ENCODE results near the gene CHRM1. TPM values are rescaled to one million over a fixed set of nuclear protein-coding genes. Genes with fewer than 3 reads are reported as not detected.
A peak's percentile ranks its signal among the peaks of the same experiment; 100 is the strongest.
"Not testable (repeated sequence)": the region's sequence is repeated elsewhere in the genome, so short reads cannot be mapped to it uniquely, and the experiment has no call there.

The CHRM1 gene
- total RNA-seq, 1 experiment from 2014 or later, result 0.18 TPM

DNA sequence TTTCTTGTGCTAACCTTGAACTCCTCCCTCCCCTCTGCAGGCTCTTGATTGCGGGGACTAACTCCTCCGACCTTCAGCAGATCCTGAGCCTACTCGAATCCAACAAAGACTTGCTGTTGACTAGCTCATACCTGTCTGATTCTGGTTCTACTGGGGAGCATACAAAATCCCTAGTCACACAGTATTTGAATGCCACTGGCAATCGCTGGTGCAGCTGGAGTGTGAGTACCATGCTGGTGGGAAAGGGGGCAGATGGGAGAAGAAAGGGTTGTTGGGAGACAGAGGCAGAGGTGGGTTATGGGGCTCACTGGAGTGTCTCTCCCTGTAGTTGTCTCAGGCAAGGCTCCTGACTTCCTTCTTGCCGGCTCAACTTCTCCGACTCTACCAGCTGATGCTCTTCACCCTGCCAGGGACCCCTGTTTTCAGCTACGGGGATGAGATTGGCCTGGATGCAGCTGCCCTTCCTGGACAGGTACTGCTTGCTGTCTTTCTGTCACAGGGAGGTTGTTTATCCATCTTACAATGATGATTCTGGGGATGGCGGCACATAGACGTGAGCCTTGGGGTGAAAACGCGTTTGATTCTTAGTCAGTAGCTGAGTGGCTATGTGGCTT lies 35.9 kb downstream of the CHRM1 start:
- DNase-seq (ENCODE audit: low read depth, low spot score), result no peak
- in situ Hi-C loops (cut with HindIII; ENCODE audit: low pct_unique_long_range_greater_than_20kb, low sequenced_read_pairs), result no loop called here

DNA sequence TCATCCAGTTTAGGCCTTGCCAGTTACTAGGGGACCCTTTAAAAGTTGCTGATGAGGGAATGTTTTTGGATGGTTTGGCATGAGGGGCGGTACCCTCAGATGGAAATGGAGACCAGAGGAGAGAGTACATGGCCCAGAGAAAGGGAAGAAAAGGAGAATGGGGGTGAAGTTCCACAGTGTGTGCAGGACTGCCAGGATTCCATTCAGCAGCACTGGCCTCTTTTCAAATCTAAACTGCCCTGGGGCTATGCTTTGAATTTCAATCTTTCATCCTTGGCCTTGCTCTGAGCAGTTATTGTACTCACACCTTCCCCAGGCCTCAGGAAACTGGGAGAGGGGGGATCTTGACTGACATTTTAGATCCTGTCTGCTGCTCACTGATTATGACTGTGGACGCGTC lies 37.5 kb downstream of the CHRM1 start:
- peak; percentile 41 for DNase-seq (ENCODE audit: low read depth, low spot score)
- in situ Hi-C loops (cut with HindIII; ENCODE audit: low pct_unique_long_range_greater_than_20kb, low sequenced_read_pairs), result no loop called here

DNA sequence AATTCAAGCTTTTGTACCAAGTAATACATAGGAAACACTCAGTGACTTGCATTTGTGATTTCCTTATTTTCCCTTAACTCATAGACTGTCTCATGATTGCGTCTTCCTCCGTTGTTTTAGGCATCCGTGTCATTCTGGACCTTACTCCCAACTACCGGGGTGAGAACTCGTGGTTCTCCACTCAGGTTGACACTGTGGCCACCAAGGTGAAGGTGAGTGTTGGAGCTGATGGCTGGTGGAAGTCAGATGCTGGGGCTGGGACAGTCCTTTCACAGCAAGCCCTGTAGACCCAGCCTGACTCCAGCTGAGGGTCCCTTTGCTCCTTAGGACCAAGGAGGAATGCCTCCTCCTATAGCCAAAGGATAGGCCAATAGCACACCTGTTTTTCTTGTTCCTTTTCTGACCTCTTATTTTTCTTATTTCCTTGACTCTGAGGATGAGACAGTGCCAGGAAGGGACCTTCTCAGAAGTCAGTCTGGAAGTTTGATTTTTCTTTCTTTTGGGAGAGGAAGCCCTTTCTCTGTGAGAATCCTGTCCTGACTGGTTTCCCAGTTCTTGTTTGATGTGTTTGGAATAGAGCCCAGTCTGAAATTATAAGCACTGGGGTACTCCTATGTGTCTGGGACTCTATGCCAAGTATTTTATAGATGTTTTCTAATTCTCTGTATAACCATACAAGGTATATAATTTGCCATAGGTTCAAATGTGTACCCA lies 38.2 kb downstream of the CHRM1 start:
- DNase-seq (ENCODE audit: low read depth, low spot score), result no peak
- in situ Hi-C loops (cut with HindIII; ENCODE audit: low pct_unique_long_range_greater_than_20kb, low sequenced_read_pairs), result no loop called here

DNA sequence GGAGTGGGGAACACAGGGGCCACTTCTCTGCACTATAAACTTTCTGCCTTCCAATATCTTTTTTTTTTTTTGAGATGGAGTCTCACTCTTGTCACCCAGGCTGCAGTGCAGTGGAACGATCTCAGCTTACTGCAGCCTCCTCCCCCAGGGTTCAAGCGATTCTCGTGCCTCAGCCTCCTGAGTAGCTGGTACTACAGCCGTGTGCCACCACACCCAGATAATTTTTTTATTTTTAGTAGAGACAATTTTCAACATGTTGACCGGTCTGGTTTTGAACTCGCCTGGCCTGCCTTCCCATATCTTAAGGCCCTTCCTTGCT lies 38.8 kb downstream of the CHRM1 start:
- in situ Hi-C loops (cut with HindIII; ENCODE audit: low pct_unique_long_range_greater_than_20kb, low sequenced_read_pairs), result no loop called here

DNA sequence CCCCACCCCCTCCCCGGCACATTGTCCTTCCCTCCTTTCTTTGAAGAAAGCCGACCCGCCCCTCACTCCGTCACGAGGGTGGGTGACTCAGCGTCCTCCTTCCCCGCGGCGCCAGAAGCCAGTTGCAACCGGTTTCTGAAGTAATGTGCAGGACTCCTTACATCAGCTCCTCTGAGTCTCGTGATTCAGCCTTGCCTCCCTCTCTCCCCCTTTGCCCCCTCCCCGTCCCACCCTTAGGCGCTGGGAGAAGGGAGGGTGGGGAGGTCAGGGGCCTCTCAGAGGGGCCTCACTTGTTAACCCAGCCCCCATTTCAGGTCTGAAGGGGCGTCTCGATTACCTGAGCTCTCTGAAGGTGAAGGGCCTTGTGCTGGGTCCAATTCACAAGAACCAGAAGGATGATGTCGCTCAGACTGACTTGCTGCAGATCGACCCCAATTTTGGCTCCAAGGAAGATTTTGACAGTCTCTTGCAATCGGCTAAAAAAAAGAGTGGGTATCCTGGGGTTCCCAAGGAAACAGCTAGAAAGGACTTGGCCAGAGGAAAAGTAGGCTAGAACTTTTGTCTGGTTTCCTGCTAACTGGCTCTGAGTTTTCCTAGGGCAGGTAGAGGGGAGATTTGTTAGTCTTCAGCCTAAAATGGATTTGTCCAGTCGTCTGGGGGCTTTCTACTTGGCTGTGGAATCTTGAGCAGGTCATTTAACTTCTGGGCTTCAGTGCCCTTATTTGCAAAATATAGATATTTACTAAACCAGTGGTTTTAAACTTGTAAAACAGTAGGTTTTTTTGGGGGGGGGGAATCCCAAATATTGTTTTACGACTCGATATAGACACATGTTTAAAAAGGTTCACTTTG lies 39.4 kb downstream of the CHRM1 start:
- in situ Hi-C loops (cut with HindIII; ENCODE audit: low pct_unique_long_range_greater_than_20kb, low sequenced_read_pairs), result no loop called here

More for the DNA sequence above, 38.8 kb downstream of the CHRM1 start:
- no peak for DNase-seq (ENCODE audit: low read depth, low spot score)

DNA sequence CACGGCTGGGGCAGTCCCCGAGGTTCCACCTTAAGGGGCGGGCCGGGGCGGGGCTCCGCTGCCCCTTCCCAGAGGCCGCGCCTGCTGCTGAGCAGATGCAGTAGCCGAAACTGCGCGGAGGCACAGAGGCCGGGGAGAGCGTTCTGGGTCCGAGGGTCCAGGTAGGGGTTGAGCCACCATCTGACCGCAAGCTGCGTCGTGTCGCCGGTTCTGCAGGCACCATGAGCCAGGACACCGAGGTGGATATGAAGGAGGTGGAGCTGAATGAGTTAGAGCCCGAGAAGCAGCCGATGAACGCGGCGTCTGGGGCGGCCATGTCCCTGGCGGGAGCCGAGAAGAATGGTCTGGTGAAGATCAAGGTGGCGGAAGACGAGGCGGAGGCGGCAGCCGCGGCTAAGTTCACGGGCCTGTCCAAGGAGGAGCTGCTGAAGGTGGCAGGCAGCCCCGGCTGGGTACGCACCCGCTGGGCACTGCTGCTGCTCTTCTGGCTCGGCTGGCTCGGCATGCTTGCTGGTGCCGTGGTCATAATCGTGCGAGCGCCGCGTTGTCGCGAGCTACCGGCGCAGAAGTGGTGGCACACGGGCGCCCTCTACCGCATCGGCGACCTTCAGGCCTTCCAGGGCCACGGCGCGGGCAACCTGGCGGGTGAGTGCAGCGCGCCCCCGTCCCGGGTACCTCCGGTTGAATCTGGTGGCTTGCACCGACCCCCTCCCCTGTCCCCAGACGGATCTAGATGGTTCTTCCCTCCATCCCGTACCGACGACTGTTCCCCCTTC lies 40.2 kb downstream of the CHRM1 start, which contains the start of gene SLC3A2:
SLC3A2 (plus strand) TSS at position 94 of the 776 bp plus-strand sequence; CDS start at position 222, 128 bp downstream.
- in situ Hi-C loops (cut with HindIII; ENCODE audit: low pct_unique_long_range_greater_than_20kb, low sequenced_read_pairs), result no loop called here
- DNase-seq (ENCODE audit: low read depth, low spot score), result peak; percentile 82

More for the DNA sequence above, 39.4 kb downstream of the CHRM1 start:
- peak; percentile 97 for DNase-seq (ENCODE audit: low read depth, low spot score)

DNA sequence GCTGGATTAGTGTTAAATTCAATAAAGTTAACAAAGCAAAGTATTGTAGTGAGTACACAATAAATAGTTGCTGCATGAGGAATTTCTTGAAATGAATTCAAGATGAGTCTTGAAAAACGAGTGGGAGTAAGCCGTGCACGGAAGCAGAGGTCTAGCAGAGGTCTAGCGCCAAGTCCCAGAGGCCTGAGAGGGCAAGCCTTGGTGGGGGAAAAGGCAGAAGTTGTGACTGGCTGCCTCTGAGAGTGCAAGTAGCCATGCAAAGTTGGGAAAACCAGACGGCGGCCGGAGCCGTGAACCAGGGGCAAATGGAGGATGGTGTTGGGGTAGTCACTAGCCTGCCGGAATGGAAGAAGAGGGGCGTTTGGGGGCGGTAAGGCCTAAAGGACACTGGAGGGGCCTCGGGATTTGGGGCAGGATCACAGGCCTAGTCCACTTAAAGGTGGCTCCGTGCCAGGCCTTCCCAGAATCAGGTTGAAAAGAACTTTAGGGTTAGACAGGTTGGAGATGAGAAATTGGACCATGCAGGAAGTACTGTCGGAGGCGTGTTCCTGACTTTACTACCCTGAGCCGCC lies 40.8 kb downstream of the CHRM1 start:
- peak; percentile 36 for DNase-seq (ENCODE audit: low read depth, low spot score)
- in situ Hi-C loops (cut with HindIII; ENCODE audit: low pct_unique_long_range_greater_than_20kb, low sequenced_read_pairs), result no loop called here

DNA sequence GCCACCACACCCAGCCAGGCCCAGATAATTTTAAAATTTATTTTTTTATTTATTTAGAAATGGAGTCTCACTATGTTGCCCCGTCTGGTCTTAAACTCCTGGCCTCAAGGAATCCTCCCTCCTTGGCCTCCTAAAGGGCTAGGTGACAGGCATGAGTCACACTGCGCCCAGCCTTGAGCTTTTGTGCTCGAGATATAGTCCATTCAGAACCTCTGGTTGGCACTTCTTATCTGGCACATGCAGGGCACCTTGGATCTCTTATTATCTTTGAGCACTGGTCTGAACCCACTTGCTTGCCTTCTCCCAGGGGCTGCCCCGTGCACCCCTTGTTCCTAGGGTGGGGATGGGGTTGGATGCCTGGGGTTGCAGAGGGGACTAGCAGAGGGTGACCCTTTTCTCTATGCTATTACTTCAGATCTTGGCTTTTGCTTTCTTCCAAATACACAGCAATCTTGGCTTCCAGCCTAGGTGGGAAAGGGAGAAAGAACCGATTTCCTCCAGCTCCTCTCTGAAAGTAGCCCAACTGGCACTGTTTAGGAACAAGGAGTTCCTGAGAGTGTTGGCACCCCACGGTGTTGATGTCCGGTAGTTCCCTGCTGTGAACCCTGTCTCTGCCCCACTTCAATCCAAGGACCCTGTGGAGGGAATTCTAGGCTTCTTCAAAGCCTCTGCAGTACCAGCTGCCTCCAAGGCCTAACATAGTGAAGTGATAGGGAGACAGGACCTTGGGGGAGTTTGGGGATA lies 41.8 kb downstream of the CHRM1 start:
- in situ Hi-C loops (cut with HindIII; ENCODE audit: low pct_unique_long_range_greater_than_20kb, low sequenced_read_pairs), result no loop called here
- DNase-seq (ENCODE audit: low read depth, low spot score), result no peak

DNA sequence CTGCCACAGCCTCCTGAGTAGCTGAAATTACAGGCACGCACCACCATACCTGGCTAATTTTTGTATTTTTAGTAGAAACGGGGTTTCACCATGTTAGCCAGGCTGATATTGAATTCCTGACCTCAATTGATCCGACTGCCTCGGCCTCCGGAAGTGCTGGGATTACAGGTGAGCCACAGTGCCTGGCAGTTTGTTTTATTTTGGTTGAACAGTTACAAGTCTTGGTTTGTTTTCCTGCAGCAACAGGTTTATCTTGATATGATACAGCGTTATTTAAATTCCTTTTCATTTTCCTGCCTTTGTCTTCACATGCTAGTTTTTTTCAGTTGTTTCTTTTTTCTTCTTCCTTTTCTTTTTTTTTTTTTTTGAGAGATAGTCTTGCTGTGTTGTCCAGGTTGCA lies 44.5 kb downstream of the CHRM1 start:
- DNase-seq (ENCODE audit: low read depth, low spot score), result no peak
- in situ Hi-C loops (cut with HindIII; ENCODE audit: low pct_unique_long_range_greater_than_20kb, low sequenced_read_pairs), result no loop called here

DNA sequence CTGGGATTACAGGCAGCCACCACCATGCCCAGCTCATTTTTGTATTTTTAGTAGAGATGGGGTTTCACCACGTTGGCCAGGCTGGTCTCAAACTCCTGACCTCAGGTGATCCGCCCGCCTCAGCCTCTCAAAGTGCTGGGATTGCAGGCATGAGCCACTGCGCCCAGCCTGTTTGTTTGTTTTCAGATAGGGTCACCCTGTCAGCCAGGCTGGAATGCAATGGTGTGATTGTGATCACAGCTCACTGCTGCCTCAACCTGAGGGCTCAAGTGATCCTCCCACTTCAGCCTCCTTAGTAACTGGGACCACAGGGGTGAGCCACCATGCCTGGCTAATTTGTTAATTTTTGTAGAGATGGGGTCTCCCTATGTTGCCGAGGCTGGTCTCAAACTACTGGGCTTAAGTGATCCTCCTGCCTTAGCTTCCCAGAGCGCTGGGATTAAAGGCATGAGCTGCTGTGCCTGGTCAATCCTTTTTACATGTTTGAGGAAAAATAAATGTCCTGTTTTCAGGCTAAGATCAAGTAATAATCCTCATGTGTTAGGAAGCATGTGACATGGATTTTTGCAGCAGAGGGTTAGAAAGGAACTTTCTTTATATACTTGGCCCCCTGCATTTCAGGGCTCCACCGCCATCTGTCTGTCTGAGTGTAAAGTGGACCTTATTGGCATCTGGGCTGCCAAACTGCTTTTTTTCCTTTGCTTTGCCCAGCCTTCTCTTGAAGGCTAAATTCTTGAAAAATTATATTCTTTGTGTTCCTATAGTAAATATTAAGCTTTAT lies 45.3 kb downstream of the CHRM1 start:
- peak; percentile 61 for DNase-seq (ENCODE audit: low read depth, low spot score)
- in situ Hi-C loops (cut with HindIII; ENCODE audit: low pct_unique_long_range_greater_than_20kb, low sequenced_read_pairs), result no loop called here

DNA sequence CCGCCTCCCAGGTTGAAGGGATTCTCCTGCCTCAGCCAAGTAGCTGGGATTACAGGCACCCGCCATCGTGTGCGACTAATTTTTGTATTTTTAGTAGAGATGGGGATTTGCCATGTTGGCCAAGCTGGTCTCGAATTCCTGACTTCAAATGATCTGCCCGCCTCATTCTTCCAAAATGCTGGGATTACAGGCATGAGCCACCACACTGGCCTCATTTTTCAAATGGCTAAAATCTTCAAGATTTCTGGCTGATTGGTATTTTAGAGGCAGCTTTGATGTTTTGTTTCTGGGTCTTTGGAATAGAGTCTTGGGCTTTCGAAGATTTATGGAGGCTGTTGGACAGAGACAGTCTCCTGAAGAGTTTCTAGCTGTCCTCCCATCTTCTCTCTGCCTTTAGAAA lies 46.3 kb downstream of the CHRM1 start:
- DNase-seq (ENCODE audit: low read depth, low spot score), result no peak
- in situ Hi-C loops (cut with HindIII; ENCODE audit: low pct_unique_long_range_greater_than_20kb, low sequenced_read_pairs), result no loop called here

DNA sequence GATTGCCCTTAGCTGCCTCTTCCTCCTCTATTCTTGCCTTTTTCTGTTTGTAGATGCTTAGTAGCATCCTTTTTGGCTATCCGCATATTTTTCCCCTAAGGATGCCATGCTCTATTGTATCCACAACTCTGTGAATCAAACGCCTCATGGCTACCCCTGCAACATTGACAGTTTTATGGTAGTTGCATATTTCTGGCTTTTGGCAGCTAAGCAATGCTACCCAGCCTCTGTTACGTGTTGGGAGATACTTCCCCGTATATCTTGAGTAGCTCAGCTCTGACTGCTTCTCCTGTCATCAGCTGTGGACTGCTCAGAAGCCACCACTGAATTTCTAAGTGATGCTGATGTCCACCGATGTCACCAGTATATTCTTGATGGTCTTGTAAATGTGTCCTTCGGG lies 55.5 kb downstream of the CHRM1 start:
- in situ Hi-C loops (cut with HindIII; ENCODE audit: low pct_unique_long_range_greater_than_20kb, low sequenced_read_pairs), result no loop called here

DNA sequence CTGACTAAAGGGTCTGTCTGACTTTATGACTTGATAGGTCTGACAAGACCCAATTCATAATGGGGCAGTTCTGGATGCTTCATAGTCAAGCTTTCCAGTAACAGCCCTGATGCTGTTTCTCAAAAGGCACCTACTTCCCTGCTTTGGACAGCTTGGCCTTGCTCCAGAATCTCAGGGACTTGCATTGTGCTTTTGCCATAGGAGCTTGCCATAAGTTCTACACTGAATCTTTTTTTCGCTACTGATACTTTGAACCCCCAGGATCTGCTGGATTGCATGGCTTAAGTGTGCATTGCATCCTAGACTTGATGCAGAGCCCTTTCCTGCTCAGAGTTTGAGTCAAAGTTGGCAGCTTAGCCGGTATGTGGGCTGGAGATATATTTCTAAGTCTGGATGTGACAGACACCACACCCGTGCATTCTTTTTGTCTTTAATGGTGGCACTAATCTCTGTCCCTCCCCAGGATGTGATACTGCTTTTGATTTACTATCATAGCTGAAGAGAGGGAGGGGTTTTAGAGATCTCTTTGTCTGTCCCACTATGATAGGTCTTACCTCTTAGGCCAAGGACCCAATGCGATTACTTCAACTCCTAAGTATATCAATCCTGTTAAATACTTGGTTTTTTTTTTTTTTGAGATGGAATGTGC lies 57.4 kb downstream of the CHRM1 start:
- in situ Hi-C loops (cut with HindIII; ENCODE audit: low pct_unique_long_range_greater_than_20kb, low sequenced_read_pairs), result no loop called here
- DNase-seq (ENCODE audit: low read depth, low spot score), result no peak

More for the DNA sequence above, 55.5 kb downstream of the CHRM1 start:
- DNase-seq (ENCODE audit: low read depth, low spot score), result no peak

DNA sequence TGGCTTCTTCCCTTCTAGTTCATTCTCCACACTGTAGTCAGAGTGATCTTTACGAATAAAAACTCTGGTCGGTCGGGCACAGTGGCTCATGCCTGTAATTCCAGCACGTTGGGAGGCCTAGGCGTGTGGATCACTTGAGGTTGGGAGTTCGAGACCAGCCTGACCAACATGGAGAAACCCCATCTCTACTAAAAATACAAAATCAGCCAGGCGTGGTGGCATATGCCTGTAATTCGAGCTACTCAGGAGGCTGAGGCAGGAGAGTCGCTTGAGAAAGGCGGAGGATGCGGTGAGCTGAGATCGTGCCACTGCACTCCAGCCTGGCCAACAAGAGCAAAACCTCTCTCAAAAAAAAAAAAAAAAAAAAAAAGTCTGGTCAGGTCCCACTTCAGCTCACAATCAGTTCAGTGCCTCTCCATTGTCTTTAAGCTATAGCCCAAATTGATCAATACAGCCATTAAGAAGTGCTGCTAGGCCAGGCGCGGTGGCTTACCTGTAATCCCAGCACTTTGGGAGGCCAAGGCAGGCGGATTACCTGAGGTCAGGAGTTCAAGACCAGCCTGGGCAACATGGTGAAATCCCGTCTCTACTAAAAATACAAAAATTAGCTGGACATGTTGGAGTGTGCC lies 59.5 kb downstream of the CHRM1 start:
- DNase-seq (ENCODE audit: low read depth, low spot score); in situ Hi-C loops (cut with HindIII; ENCODE audit: low pct_unique_long_range_greater_than_20kb, low sequenced_read_pairs): not testable (repeated sequence)

DNA sequence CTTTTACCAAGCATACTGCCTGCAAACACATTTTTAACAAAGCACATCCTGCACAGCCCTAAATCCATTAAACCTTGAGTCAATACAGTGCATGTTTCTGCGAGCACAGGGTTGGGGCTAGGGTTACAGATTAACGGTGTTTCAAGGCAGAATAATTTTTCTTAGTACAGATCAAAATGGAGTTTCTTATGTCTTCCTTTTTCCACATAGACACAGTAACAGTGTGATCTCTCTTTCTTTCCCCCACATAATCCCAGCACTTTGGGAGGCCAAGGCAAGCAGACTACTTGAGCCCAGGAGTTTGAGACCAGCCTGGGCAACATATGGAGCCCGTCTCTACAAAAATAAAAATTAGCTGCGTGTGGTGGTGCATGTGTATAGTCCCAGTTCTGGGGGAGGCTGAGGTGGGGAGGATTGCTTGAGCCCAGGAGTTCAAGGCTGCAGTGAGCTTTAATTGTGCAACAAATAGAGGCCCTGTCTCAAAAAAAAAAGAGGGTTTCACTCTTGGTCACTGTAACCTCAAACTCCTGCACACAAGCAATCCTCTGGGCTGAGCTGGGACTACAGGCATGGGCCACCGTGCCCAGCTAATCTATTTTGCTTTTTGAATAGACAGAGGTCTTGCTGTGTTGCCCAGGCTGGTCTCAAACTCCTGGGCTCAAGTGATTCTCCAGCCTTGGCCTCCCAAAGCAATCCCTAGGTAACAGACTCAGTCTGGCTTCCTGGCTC lies 60.2 kb downstream of the CHRM1 start:
- in situ Hi-C loops (cut with HindIII; ENCODE audit: low pct_unique_long_range_greater_than_20kb, low sequenced_read_pairs), result no loop called here
- no peak for DNase-seq (ENCODE audit: low read depth, low spot score)
